Suprapubic skin (tissue), 4 donors: ENCODE data around the gene GPX7. TPM values are rescaled to one million over a fixed set of nuclear protein-coding genes. Genes with fewer than 3 reads are reported as not detected.

Experiments used
- DNase-seq, 2 donors: peaks; one replicate each; pipeline ENCODE4 v3.0.0-alpha.2; 2019; ENCODE audit warnings: low spot score in 2 of 2
- H3K27ac ChIP-seq: fragments of 200-600 bp; sonication (generic); one replicate; pipeline ENCODE4 v1.5.1; 2019
- H3K27me3 ChIP-seq: fragments of 200-600 bp; sonication (generic); one replicate; pipeline ENCODE4 v1.5.1; 2019
- H3K36me3 ChIP-seq: fragments of 200-600 bp; sonication (generic); one replicate; pipeline ENCODE4 v1.5.1; 2019
- H3K4me1 ChIP-seq: fragments of 200-600 bp; sonication (generic); one replicate; pipeline ENCODE4 v1.5.1; 2019
- H3K4me3 ChIP-seq: fragments of 200-600 bp; sonication (generic); one replicate; pipeline ENCODE4 v1.5.1; 2019; ENCODE audit warnings: mild to moderate bottlenecking
- H3K9me3 ChIP-seq: fragments of 200-600 bp; sonication (generic); one replicate; pipeline ENCODE4 v1.5.1; 2019
- EP300 ChIP-seq: sonication (generic); formaldehyde crosslinking; IDR thresholded peaks from one replicate; pipeline ENCODE4 v1.6.1; 2017; ENCODE audit warnings: antibody characterized with exemption
- POLR2A ChIP-seq, 2 donors: fragments of 450-650 bp; IDR thresholded peaks; one replicate each; pipeline ENCODE4 v1.6.1; 2017; ENCODE audit warnings: antibody characterized with exemption in 2 of 2, mild to moderate bottlenecking in 2 of 2, moderate library complexity in 2 of 2
- POLR2AphosphoS5 ChIP-seq, 3 donors: sonication (generic); formaldehyde crosslinking; IDR thresholded peaks; one replicate each; pipeline ENCODE4 v1.6.1; 2017; ENCODE audit warnings: antibody characterized with exemption in 3 of 3
- WGBS: methylation state at CpG from one replicate; pipeline ENCODE4 v1.1.5; 2018; 5-methylcytosine and 5-hydroxymethylcytosine counted together
- total RNA-seq, 4 donors: library from RNA; depleted of rRNA; stranded (reverse); fragments of >200 nt; gene quantifications; one replicate each; pipeline ENCODE4 v1.1.0, GENCODE V29; 2016
- TF ChIP-seq, protein P1 (sequence below), 2 donors: fragments of 200-600 bp in 1 of 2; fragments of 450-650 bp in 1 of 2; sonication (generic) in 1 of 2; IDR thresholded peaks; one replicate each; pipeline ENCODE4 v1.5.1; 2016 to 2019; ENCODE audit warnings: antibody characterized with exemption in 2 of 2, mild to moderate bottlenecking in 1 of 2, moderate library complexity in 1 of 2

The GPX7 gene
- total RNA-seq, 4 donors from 2014 or later: 3.1 to 11.1 (median 7.5) TPM

DNA sequence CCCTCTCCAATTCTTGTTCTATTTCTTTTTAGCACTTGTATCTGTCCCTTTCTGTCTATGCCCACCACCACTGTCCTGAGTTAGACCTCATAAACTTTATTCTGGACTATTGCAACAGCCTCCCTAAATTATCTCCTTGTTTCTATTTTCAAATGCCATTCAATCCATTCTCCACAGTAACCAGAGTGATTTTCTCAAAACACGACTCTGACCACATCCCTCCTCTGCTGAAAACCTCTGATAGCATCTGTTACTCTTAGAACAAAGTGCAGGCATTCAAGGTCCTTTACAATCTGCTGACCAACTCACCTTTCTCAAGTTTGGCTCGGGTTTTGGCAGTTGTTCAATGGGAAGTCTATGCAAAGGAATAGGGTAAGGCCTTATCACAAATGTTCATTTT lies 22.8 kb upstream of the GPX7 start:
- DNase-seq: no peak
- 61% methylated on average over 2 of the region's 2 CpGs for WGBS

GRCh38 chr1:52580283-52580682 lies 21.9 kb upstream of the GPX7 start:
- no peaks in the 10 kb centered on the region for H3K36me3 ChIP-seq
- 90% methylated on average over 3 of the region's 3 CpGs for WGBS
- H3K4me1 ChIP-seq: no peaks in the 10 kb centered on the region
- DNase-seq: no peak
- no peak overlapping the region for H3K4me3 ChIP-seq
- no peaks in the 10 kb centered on the region for H3K9me3 ChIP-seq
- no peak for TF ChIP-seq POLR2AphosphoS5 (IDR thresholded peaks at IDR 0.05)
- TF ChIP-seq, protein P1, sequence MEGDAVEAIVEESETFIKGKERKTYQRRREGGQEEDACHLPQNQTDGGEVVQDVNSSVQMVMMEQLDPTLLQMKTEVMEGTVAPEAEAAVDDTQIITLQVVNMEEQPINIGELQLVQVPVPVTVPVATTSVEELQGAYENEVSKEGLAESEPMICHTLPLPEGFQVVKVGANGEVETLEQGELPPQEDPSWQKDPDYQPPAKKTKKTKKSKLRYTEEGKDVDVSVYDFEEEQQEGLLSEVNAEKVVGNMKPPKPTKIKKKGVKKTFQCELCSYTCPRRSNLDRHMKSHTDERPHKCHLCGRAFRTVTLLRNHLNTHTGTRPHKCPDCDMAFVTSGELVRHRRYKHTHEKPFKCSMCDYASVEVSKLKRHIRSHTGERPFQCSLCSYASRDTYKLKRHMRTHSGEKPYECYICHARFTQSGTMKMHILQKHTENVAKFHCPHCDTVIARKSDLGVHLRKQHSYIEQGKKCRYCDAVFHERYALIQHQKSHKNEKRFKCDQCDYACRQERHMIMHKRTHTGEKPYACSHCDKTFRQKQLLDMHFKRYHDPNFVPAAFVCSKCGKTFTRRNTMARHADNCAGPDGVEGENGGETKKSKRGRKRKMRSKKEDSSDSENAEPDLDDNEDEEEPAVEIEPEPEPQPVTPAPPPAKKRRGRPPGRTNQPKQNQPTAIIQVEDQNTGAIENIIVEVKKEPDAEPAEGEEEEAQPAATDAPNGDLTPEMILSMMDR (IDR thresholded peaks at IDR 0.05): no peak
- H3K27ac ChIP-seq: no peak overlapping the region
- H3K27me3 ChIP-seq: no peaks in the 10 kb centered on the region

More for the DNA sequence above, 22.8 kb upstream of the GPX7 start:
- Histone ChIP-seq H3K4me3 (no peak overlapping the region), H3K36me3 (no peaks in the 10 kb centered on the region), H3K9me3 (no peaks in the 10 kb centered on the region), H3K27me3 (no peaks in the 10 kb centered on the region), H3K4me1 (peaks cover 5% of the 10 kb centered on the region), H3K27ac (no peak overlapping the region)
- TF ChIP-seq POLR2A (IDR thresholded peaks at IDR 0.05): no peak
- TF ChIP-seq POLR2AphosphoS5 (IDR thresholded peaks at IDR 0.05): no peak
- TF ChIP-seq, protein P1 (IDR thresholded peaks at IDR 0.05): no peak
- no peak for TF ChIP-seq EP300

GRCh38 chr1:52582116-52582696 lies 20.0 kb upstream of the GPX7 start:
- no peak for TF ChIP-seq POLR2AphosphoS5 (IDR thresholded peaks at IDR 0.05)
- TF ChIP-seq EP300: no peak
- Histone ChIP-seq H3K27me3 (no peaks in the 10 kb centered on the region), H3K27ac (no peak overlapping the region), H3K4me1 (no peaks in the 10 kb centered on the region), H3K36me3 (no peaks in the 10 kb centered on the region), H3K9me3 (no peaks in the 10 kb centered on the region), H3K4me3 (no peak overlapping the region)
- 93% methylated on average over 10 of the region's 10 CpGs for WGBS
- no peak for DNase-seq

DNA sequence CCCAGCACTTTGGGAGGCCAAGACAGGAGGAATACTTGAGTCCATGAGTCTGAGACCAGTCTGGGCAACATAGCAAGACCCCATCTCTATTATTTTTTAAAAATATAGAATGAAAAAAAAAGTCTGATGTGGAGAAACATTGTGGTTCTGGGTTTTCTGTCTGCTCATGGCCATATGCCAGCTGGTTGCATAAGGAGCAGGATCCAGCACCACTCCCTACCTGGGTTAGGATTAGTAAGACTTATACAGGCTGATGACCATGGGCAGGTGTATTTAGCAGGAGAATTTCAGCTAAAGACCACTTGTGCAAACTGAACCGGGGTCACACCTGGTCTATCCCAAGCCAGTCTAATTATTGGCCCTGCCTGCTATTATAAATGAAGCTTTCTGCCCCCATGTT lies 16.7 kb upstream of the GPX7 start:
- H3K27me3 ChIP-seq: no peaks in the 10 kb centered on the region
- H3K9me3 ChIP-seq: no peaks in the 10 kb centered on the region
- no peak overlapping the region for H3K27ac ChIP-seq
- TF ChIP-seq, protein P1 (IDR thresholded peaks at IDR 0.05): no peak
- TF ChIP-seq EP300: no peak
- no peak for TF ChIP-seq POLR2AphosphoS5 (IDR thresholded peaks at IDR 0.05)
- TF ChIP-seq POLR2A (IDR thresholded peaks at IDR 0.05): no peak
- H3K4me3 ChIP-seq: no peak overlapping the region
- no peaks in the 10 kb centered on the region for H3K4me1 ChIP-seq
- DNase-seq: no peak
- 80% methylated on average over 1 of the region's 1 CpG for WGBS
- no peaks in the 10 kb centered on the region for H3K36me3 ChIP-seq

DNA sequence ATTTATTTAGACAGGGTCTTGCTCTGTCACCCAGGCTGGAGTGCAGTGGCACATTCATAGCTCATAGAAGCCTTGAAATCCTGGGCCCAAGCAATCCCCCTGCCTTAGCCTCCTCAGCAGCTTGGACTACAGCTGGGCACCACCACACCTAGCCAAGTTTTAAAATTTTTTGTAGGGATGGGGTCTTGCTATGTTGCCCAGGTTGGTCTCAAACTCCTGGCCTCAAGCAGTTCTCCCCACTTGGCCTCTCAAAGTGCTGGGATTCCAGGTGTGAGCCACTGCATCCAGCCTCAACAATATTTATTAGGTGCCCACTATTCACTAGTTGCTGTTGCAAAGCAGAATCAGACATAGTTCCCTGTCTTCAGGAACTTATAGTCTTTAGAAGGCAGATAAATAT lies 14.1 kb upstream of the GPX7 start:
- Histone ChIP-seq H3K27ac (no peak overlapping the region), H3K4me1 (no peaks in the 10 kb centered on the region), H3K36me3 (no peaks in the 10 kb centered on the region), H3K9me3 (no peaks in the 10 kb centered on the region), H3K4me3 (no peak overlapping the region), H3K27me3 (no peaks in the 10 kb centered on the region)
- no peak for DNase-seq
- no peak for TF ChIP-seq POLR2AphosphoS5 (IDR thresholded peaks at IDR 0.05)
- TF ChIP-seq POLR2A (IDR thresholded peaks at IDR 0.05): no peak
- TF ChIP-seq EP300: no peak
- TF ChIP-seq, protein P1 (IDR thresholded peaks at IDR 0.05): no peak

DNA sequence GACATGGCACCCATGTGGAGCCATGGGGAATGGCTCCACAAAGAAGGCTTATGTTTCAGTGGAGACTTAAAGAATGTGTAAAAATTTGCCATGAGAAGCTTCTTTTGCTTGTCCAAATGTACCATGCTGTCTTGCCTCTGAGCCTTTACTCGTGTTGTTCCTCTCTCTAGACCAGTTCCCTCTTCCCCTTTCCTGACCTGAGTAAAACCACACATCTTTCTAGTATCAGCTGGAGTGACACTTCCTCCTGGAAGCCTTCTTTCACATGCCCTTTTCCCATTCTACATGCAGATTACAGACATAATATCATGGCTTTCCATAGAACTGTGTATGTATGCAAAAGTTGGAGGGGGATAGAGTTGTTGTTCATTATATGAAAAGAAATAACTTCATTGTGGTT lies 13.6 kb upstream of the GPX7 start:
- 50% methylated on average over 1 of the region's 1 CpG for WGBS

More for the DNA sequence above, 13.6 kb upstream of the GPX7 start:
- DNase-seq: no peak
- TF ChIP-seq EP300 (no peak), POLR2AphosphoS5 (IDR thresholded peaks at IDR 0.05) (no peak), POLR2A (IDR thresholded peaks at IDR 0.05) (no peak)
- TF ChIP-seq, protein P1 (IDR thresholded peaks at IDR 0.05): no peak
- Histone ChIP-seq H3K36me3 (no peaks in the 10 kb centered on the region), H3K4me1 (no peaks in the 10 kb centered on the region), H3K27ac (no peak overlapping the region), H3K9me3 (no peaks in the 10 kb centered on the region), H3K4me3 (no peak overlapping the region), H3K27me3 (no peaks in the 10 kb centered on the region)
